ENCODE measurements around the gene PIK3R6. TPM values are rescaled to one million over a fixed set of nuclear protein-coding genes. Genes with fewer than 3 reads are reported as not detected.

The PIK3R6 gene
- total RNA-seq, 1 donor from 2014 or later = 2.2 TPM

GRCh38 chr17:8755590-8756255 is 111.8 kb downstream of the PIK3R6 start:
- intact Hi-C loops (cut with DNase I) = loop anchor here (2.0 kb wide), 1 partner anchor 29 kb away; no protein-coding TSS in a partner anchor
- no peaks in the 10 kb centered on the region for H3K36me3 ChIP-seq
- no peaks in the 10 kb centered on the region for H3K9me3 ChIP-seq
- H3K27me3 ChIP-seq = no peaks in the 10 kb centered on the region
- no peak for TF ChIP-seq CTCF (IDR thresholded peaks at IDR 0.05)
- H3K27ac ChIP-seq = no peak overlapping the region
- no peaks in the 10 kb centered on the region for H3K4me1 ChIP-seq
- H3K4me3 ChIP-seq = no peak overlapping the region
- no peak for DNase-seq (ENCODE audit: low spot score in 2 of 2)

DNA sequence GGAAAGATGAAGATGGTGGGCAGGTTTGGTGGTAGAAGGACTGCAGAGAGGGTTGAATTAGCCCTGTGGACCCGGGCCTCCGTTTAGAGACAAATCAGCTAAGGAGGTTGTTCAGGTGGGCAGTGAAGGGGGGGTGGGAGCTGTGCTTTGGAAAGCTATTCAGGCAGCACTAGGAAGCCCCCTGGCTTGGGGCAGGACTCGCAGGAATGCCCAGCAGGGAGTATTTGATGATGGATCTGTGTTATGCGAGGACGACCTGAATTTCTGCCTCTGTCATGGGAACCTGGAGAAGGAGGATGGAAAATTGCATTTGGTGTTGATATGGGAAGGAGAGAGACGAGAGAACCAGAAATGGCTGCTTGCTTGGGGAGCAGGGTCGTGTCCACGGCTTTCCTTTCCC is 112.6 kb downstream of the PIK3R6 start:
- no peaks in the 10 kb centered on the region for H3K4me1 ChIP-seq
- no peak overlapping the region for H3K4me3 ChIP-seq
- H3K36me3 ChIP-seq = no peaks in the 10 kb centered on the region
- no peaks in the 10 kb centered on the region for H3K9me3 ChIP-seq
- DNase-seq (ENCODE audit: low spot score in 2 of 2) = no peak
- H3K27ac ChIP-seq = no peak overlapping the region
- H3K27me3 ChIP-seq = no peaks in the 10 kb centered on the region
- intact Hi-C loops (cut with DNase I) = loop anchor here (2.0 kb wide), 1 partner anchor 30 kb away; no protein-coding TSS in a partner anchor
- no peak for TF ChIP-seq CTCF (IDR thresholded peaks at IDR 0.05)

DNA sequence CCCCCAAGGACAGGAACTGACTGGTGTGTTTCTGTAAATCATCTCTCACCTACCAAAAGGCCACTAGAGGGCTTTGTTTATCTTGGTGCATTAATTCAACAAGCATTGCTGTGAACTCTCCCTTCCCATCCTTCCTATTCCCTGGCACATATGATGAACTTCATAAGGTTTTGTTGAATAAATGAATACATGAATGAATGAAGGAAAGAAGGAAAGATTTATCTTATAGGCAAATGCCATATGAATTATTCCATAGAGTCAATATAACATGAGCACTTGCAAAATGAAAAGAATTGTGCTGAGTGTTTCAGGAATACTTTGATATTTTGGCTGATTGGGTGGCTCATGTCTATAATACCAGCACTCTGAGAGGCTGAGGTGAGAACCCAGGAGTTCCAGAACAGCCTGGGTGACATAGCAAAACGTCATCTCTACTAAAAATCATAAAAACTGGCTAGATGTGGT is 113.5 kb downstream of the PIK3R6 start:
- Histone ChIP-seq H3K4me3 (no peak overlapping the region), H3K27ac (no peak overlapping the region), H3K36me3 (no peaks in the 10 kb centered on the region), H3K4me1 (no peaks in the 10 kb centered on the region), H3K9me3 (no peaks in the 10 kb centered on the region), H3K27me3 (no peaks in the 10 kb centered on the region)
- TF ChIP-seq CTCF (IDR thresholded peaks at IDR 0.05) = peak in 1 of 3 experiments; percentile 30
- no peak for DNase-seq (ENCODE audit: low spot score in 2 of 2)
- intact Hi-C loops (cut with DNase I) = loop anchor here (2.0 kb wide), 1 partner anchor 31 kb away; no protein-coding TSS in a partner anchor

DNA sequence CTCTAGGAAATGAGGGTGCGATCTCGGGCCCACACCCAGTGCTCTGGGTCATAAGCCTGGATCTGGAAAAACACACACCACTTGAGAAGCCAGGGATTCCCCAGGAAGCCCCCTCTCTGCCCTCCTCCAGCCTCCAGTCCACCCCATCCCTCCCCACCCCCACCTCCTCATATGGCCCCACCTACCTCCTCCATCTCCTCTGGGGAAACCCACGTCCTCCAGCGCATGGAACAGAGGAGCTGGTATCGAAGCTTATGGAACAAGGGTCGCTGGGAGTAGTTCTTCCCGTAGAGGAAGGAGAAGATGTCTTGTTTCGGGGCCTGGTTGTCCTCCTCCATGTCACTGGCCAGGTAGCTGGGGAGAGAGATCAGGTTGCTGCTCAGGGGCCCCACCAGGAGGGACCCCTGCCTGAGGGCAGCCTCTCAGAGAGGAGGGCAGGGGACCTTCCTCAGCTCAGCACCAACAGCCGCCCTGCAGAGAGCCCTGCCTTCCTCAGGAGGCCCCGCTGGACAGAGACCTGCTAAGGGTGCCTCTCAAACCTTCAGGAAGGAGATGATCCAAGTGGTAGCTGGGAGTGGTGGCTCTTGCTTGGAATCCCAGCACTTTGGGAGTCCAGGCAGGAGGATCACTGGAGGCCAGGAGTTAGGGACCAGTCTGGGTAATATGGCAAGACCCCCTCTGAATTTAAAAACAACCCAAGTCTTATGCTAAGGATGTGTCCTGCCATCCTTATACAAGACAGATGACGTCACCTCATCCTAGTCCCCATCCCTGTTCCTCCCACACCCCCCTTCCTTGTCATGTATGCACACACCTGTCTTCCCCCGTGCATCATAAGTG is 114.1 kb downstream of the PIK3R6 start:
- Histone ChIP-seq H3K27me3 (no peaks in the 10 kb centered on the region), H3K9me3 (no peaks in the 10 kb centered on the region), H3K4me1 (no peaks in the 10 kb centered on the region), H3K36me3 (no peaks in the 10 kb centered on the region), H3K27ac (no peak overlapping the region), H3K4me3 (no peak overlapping the region)
- intact Hi-C loops (cut with DNase I) = no loop called here
- TF ChIP-seq CTCF (IDR thresholded peaks at IDR 0.05) = no peak
- no peak for DNase-seq (ENCODE audit: low spot score in 2 of 2)

Other genes with a start within 250 kb of the PIK3R6 start
- gene MYH10, start 236.9 kb downstream of the PIK3R6 start, total RNA-seq = 378 TPM
- not detected for gene CCDC42, start 122.8 kb downstream of the PIK3R6 start, total RNA-seq
- gene SPDYE4, start 109.1 kb downstream of the PIK3R6 start, total RNA-seq = not detected
- not detected for gene MFSD6L, start 68.3 kb downstream of the PIK3R6 start, total RNA-seq
- gene PIK3R5, start 98.0 kb upstream of the PIK3R6 start, total RNA-seq = 42.0 TPM
- gene NTN1, start 153.8 kb upstream of the PIK3R6 start, total RNA-seq = 29.6 TPM